HEK293 (cell line): ENCODE data around the gene NOG.

Experiments used
- OVOL3 ChIP-seq: fragments of 450-650 bp; formaldehyde crosslinking; IDR thresholded peaks from 2 replicates; pipeline ENCODE4 v1.5.1; 2016; ENCODE audit warnings: missing biosample characterization, missing genetic modification characterization
- TRIM28 ChIP-seq: IDR thresholded peaks from 2 replicates; pipeline ENCODE4 v1.6.1; 2011; ENCODE audit warnings: low read length, control low read depth, borderline replicate concordance
- ZBTB48 ChIP-seq: fragments of 450-650 bp; formaldehyde crosslinking; IDR thresholded peaks from 2 replicates; pipeline ENCODE4 v1.5.1; 2016; ENCODE audit warnings: missing biosample characterization, missing genetic modification characterization
- ZBTB49 ChIP-seq: fragments of 450-650 bp; formaldehyde crosslinking; IDR thresholded peaks from 2 replicates; pipeline ENCODE4 v1.5.1; 2016; ENCODE audit warnings: missing biosample characterization, missing genetic modification characterization, low read depth
- ZNF133 ChIP-seq: fragments of 450-650 bp; formaldehyde crosslinking; IDR thresholded peaks from 2 replicates; pipeline ENCODE4 v1.5.1; 2016; ENCODE audit warnings: missing biosample characterization, missing genetic modification characterization
- ZNF571 ChIP-seq: fragments of 450-650 bp; formaldehyde crosslinking; IDR thresholded peaks from 2 replicates; pipeline ENCODE4 v1.5.0; 2017; ENCODE audit warnings: missing biosample characterization, missing genetic modification characterization
- ZNF670 ChIP-seq: fragments of 450-650 bp; formaldehyde crosslinking; IDR thresholded peaks from 2 replicates; pipeline ENCODE4 v1.5.1; 2016; ENCODE audit warnings: missing biosample characterization, missing genetic modification characterization, low read depth
- TF ChIP-seq, protein P1 (sequence below): fragments of 450-650 bp; formaldehyde crosslinking; IDR thresholded peaks from 2 replicates; pipeline ENCODE4 v1.5.1; 2016; ENCODE audit warnings: missing biosample characterization, missing genetic modification characterization
- TF ChIP-seq, protein P2 (sequence below): fragments of 450-650 bp; formaldehyde crosslinking; IDR thresholded peaks from 2 replicates; pipeline ENCODE4 v1.5.1; 2016; ENCODE audit warnings: missing biosample characterization, missing genetic modification characterization

DNA sequence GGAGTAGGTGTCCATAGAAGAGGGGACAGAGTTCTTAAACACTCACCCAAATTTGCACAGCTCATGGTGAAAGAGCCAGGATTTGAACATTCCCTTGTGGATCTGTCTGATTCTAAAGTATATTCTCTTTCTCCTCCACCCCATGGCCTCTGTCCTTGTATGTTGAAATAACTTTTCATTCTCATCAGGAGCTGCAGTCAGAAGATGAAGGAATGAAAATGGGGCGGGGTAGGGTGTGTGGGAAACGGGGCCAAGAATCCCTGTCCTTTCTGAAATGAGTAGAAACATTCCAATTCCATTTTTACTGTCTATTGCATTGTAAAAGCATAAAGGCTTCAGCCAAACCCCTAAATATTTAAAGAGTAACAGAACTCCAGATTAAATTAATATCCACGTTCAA, 42.8 kb downstream of the NOG start:
- TF ChIP-seq ZNF571 (no peak), ZNF670 (no peak), OVOL3 (tag by site-specific recombination) (no peak), ZNF133 (tag by site-specific recombination) (no peak), ZBTB48 (tag by site-specific recombination) (no peak), TRIM28 (no peak), ZBTB49 (tag by site-specific recombination) (no peak)
- TF ChIP-seq, protein P1, sequence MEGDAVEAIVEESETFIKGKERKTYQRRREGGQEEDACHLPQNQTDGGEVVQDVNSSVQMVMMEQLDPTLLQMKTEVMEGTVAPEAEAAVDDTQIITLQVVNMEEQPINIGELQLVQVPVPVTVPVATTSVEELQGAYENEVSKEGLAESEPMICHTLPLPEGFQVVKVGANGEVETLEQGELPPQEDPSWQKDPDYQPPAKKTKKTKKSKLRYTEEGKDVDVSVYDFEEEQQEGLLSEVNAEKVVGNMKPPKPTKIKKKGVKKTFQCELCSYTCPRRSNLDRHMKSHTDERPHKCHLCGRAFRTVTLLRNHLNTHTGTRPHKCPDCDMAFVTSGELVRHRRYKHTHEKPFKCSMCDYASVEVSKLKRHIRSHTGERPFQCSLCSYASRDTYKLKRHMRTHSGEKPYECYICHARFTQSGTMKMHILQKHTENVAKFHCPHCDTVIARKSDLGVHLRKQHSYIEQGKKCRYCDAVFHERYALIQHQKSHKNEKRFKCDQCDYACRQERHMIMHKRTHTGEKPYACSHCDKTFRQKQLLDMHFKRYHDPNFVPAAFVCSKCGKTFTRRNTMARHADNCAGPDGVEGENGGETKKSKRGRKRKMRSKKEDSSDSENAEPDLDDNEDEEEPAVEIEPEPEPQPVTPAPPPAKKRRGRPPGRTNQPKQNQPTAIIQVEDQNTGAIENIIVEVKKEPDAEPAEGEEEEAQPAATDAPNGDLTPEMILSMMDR (tag by site-specific recombination) = no peak
- TF ChIP-seq, protein P2, sequence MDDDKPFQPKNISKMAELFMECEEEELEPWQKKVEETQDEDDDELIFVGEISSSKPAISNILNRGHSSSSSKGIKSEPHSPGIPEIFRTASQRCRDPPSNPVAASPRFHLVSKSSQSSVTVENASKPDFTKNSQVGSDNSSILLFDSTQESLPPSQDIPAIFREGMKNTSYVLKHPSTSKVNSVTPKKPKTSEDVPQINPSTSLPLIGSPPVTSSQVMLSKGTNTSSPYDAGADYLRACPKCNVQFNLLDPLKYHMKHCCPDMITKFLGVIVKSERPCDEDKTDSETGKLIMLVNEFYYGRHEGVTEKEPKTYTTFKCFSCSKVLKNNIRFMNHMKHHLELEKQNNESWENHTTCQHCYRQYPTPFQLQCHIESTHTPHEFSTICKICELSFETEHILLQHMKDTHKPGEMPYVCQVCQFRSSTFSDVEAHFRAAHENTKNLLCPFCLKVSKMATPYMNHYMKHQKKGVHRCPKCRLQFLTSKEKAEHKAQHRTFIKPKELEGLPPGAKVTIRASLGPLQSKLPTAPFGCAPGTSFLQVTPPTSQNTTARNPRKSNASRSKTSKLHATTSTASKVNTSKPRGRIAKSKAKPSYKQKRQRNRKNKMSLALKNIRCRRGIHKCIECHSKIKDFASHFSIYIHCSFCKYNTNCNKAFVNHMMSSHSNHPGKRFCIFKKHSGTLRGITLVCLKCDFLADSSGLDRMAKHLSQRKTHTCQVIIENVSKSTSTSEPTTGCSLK (tag by site-specific recombination) = no peak
